K562 (cell line): ENCODE measurements around the gene SPTBN5. TPM values are rescaled to one million over a fixed set of nuclear protein-coding genes. Genes with fewer than 3 reads are reported as not detected.

Experiments
- ATAC-seq: fragments of 200-7000 bp; cut with Tn5 transposase; 3 replicates; pipeline ENCODE4 v1.9.1; 2020; ENCODE audit warnings: moderate library complexity
- BruUV-seq: library from RNA; stranded (reverse); fragments of 400-500 nt; replicated peaks from 2 replicates; lab custom pipeline; 2021; lab: Mats Ljungman, UMichigan
- CTCF ChIA-PET: fragments of 300-600 bp; formaldehyde crosslinking; extraction: SDS; loops from one replicate; lab custom pipeline; 2021; ENCODE audit warnings: low intra/inter-chr PET ratio; lab: Yijun Ruan, JAX
- POLR2A ChIA-PET: fragments of 300-600, 350-650 bp; sonication (Branson Sonifier 250); formaldehyde crosslinking; extraction: SDS; loops from one replicate; lab custom pipeline; 2021; ENCODE audit warnings: antibody characterized with exemption, inconsistent platforms; lab: Yijun Ruan, JAX
- DNase-seq, 4 experiments: peaks; one replicate each; pipeline versions ENCODE4 v3.0.0 to v3.0.0-alpha.2; 2011 to 2018; ENCODE audit warnings: low spot score in 3 of 4, mixed read lengths in 3 of 4; ENCODE audit errors: extremely low read depth in 1 of 4
- FAIRE-seq: peaks from 2 replicates; lab custom pipeline; 2011; peaks lifted over from hg19 to GRCh38; lab: Jason Lieb, UNC
- H2AFZ ChIP-seq: 2 replicates; pipeline ENCODE4 v1.6.0; 2011; ENCODE audit warnings: low read depth, low read length, control low read depth, inconsistent platforms
- H3K27ac ChIP-seq: fragments of 200-600 bp; 3 replicates; pipeline ENCODE4 v1.8.0; 2011; ENCODE audit warnings: low read depth, mild to moderate bottlenecking, control low read depth, inconsistent platforms, low read length, moderate library complexity, mixed read lengths; ENCODE audit errors: extremely low read depth
- H3K27me3 ChIP-seq, 2 experiments: fragments of 300-600 bp in 1 of 2; 2 replicates in 1 of 2; 3 replicates in 1 of 2; pipeline versions ENCODE4 v1.6.0 to v1.8.0; 2011; ENCODE audit warnings: inconsistent platforms in 2 of 2, low read length in 2 of 2, mild to moderate bottlenecking in 1 of 2, mixed read lengths in 1 of 2, moderate library complexity in 1 of 2; ENCODE audit not compliant: control insufficient read depth in 2 of 2, insufficient read depth in 2 of 2
- H3K36me3 ChIP-seq: fragments of 300-600 bp; 3 replicates; pipeline ENCODE4 v1.8.0; 2011; ENCODE audit warnings: mild to moderate bottlenecking, low read length, inconsistent platforms; ENCODE audit not compliant: control insufficient read depth, insufficient read depth
- H3K4me1 ChIP-seq, 2 experiments: fragments of 200-600 bp in 1 of 2; replicated peaks in 1 of 2; 2 replicates in 1 of 2; 3 replicates in 1 of 2; pipeline versions ENCODE4 v1.5.1 to v1.8.0; 2011; ENCODE audit warnings: inconsistent platforms in 2 of 2, low read length in 2 of 2, mild to moderate bottlenecking in 1 of 2, mixed read lengths in 1 of 2, moderate library complexity in 1 of 2; ENCODE audit not compliant: control insufficient read depth in 2 of 2, insufficient read depth in 2 of 2
- H3K4me2 ChIP-seq: 2 replicates; pipeline ENCODE4 v1.6.1; 2011; ENCODE audit warnings: low read length, control low read depth, inconsistent platforms, mixed read lengths; ENCODE audit not compliant: insufficient read depth
- H3K4me3 ChIP-seq: fragments of 200-600 bp; sonication (generic), shearing (Covaris generic); 2 replicates; pipeline ENCODE4 v1.5.1; 2016; ENCODE audit warnings: control low read depth, inconsistent platforms
- H3K79me2 ChIP-seq: fragments of 200-600 bp; 3 replicates; pipeline ENCODE4 v1.8.0; 2011; ENCODE audit warnings: low read length, inconsistent platforms; ENCODE audit not compliant: control insufficient read depth, insufficient read depth
- H3K9ac ChIP-seq, 2 experiments: 2 replicates each; pipeline versions ENCODE4 v1.6.0 to v1.6.1; 2011; ENCODE audit warnings: low read depth in 2 of 2, low read length in 2 of 2, control low read depth in 1 of 2, inconsistent platforms in 1 of 2, mild to moderate bottlenecking in 1 of 2, mixed read lengths in 1 of 2; ENCODE audit not compliant: insufficient read depth in 1 of 2
- H3K9me1 ChIP-seq: one replicate; pipeline ENCODE4 v1.6.0; 2011; ENCODE audit warnings: inconsistent platforms, mild to moderate bottlenecking, low read length, moderate library complexity; ENCODE audit not compliant: control insufficient read depth, insufficient read depth
- H3K9me3 ChIP-seq: replicated peaks from 2 replicates; pipeline ENCODE4 v1.5.1; 2011; ENCODE audit warnings: low read depth, low read length, inconsistent platforms; ENCODE audit not compliant: control insufficient read depth, insufficient read depth
- H4K20me1 ChIP-seq: replicated peaks from 2 replicates; pipeline ENCODE4 v1.6.1; 2011; ENCODE audit warnings: low read length, inconsistent platforms, mixed read lengths; ENCODE audit not compliant: control insufficient read depth, insufficient read depth
- GATAD2B ChIP-seq: fragments of 450-650 bp; IDR thresholded peaks from 2 replicates; pipeline ENCODE4 v1.6.1; 2017; ENCODE audit warnings: mild to moderate bottlenecking, borderline replicate concordance
- NCOA6 ChIP-seq: fragments of 450-650 bp; IDR thresholded peaks from 2 replicates; pipeline ENCODE4 v1.6.1; 2017; ENCODE audit warnings: mild to moderate bottlenecking
- POLR2B ChIP-seq: fragments of 450-650 bp; IDR thresholded peaks from 2 replicates; pipeline ENCODE4 v1.6.1; 2018; ENCODE audit warnings: low read depth; ENCODE audit not compliant: partially characterized antibody
- YY1 ChIP-seq, 3 experiments: IDR thresholded peaks; 2 replicates each; pipeline ENCODE4 v1.6.1; 2011; ENCODE audit warnings: low read length in 2 of 3, mild to moderate bottlenecking in 2 of 3, moderate library complexity in 2 of 3, borderline replicate concordance in 1 of 3, control low read depth in 1 of 3, low read depth in 1 of 3; ENCODE audit not compliant: insufficient read depth in 3 of 3, insufficient replicate concordance in 2 of 3, control insufficient read depth in 1 of 3, insufficient read length in 1 of 3; ENCODE audit errors: extremely low read depth in 1 of 3
- WGBS: fragments of 100-300 bp; shearing (Covaris generic); methylation state at CpG from one replicate; pipeline ENCODE4 v1.1.6; 2016; ENCODE audit warnings: low coverage, mixed read lengths; ENCODE audit not compliant: insufficient coverage; ENCODE audit errors: missing lambda C conversion rate; 5-methylcytosine and 5-hydroxymethylcytosine counted together
- in situ Hi-C: fragments of 300-500 bp; cut with MboI; formaldehyde crosslinking; loops from 4 replicates; pipeline ENCODE4 v1.15.0; 2018; ENCODE audit warnings: inconsistent platforms, mixed read lengths
- intact Hi-C: fragments of 100-400 bp; cut with micrococcal nuclease; formaldehyde crosslinking; loops from 2 replicates; pipeline ENCODE4 v1.14.2; 2022
- polyA plus RNA-seq, 8 experiments: library from polyadenylated mRNA; depleted of rRNA in 4 of 8; stranded (reverse) in 5 of 8; unstranded in 3 of 8; fragments of >200 nt; fragmentation: Nextera tagmentation in 2 of 8; fragmentation: Illumina TruSeq in 1 of 8; extraction: Ambion mirVana in 2 of 8; extraction: Trizol in 1 of 8; gene quantifications; 2 replicates each; pipeline versions ENCODE4 v1.2.1 to v1.2.3, GENCODE V29; 2011 to 2014; ENCODE audit warnings: inconsistent platforms in 1 of 8, missing spikeins in 1 of 8
- total RNA-seq, 7 experiments: library from RNA; depleted of rRNA in 6 of 7; stranded (reverse); fragments of >200 nt in 6 of 7; fragmentation: Illumina TruSeq in 2 of 7; extraction: Trizol in 2 of 7; gene quantifications; 2 replicates each; pipeline versions ENCODE4 v1.2.1 to v1.2.3, GENCODE V29; 2011 to 2021; ENCODE audit warnings: low replicate concordance in 1 of 7

The SPTBN5 gene
- total and polyA plus RNA-seq, 9 of the 15 experiments (the other 6 are each of a cell fraction or from before 2014, with no cell fraction given), result 0.02 TPM; not detected in 8

DNA sequence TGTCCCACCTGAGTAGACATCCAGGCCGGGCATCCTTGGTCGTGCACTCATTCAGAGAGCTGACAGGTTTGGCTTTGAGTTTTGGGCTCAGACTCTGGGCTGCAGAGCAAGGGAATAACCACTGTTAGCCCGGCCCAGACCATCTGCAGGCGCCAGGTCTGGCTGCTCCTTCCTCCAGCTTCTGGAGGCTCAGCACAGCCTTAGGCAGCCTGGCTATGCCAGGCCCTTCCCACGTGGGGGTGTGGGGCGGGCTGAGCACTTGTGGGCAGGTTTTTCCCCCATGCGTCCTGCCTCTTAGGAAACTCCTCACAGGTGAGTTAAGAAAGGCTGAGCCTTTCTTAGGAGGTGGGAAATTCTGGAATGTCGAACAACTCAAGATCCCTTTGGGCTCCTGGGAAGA, 44.0 kb downstream of the SPTBN5 start:
- no peak for DNase-seq
- peaks cover 9% of the 10 kb centered on the region for H4K20me1 ChIP-seq
- H3K4me1 ChIP-seq, result peaks cover 0 to 22% of the 10 kb centered on the region in 2 experiments; a peak in 1 of 5 replicates
- H3K9me1 ChIP-seq, result no peaks in the 10 kb centered on the region
- H3K9ac ChIP-seq, result no peak overlapping the region
- intact Hi-C loops, result no loop called here
- in situ Hi-C loops, result no loop called here
- CTCF ChIA-PET, result no interaction called here
- no peaks in the 10 kb centered on the region for H3K79me2 ChIP-seq
- FAIRE-seq, result no peak
- H3K27ac ChIP-seq, result no peak overlapping the region
- no peaks in the 10 kb centered on the region for H3K9me3 ChIP-seq
- BruUV-seq, result no TSS peak
- no peak overlapping the region for H3K4me2 ChIP-seq
- no peak overlapping the region for H2AFZ ChIP-seq
- POLR2A ChIA-PET, result interaction anchor here (1.1 to 2.0 kb wide), 2 partner anchors 11 to 15 kb away, joined by 3 to 9 read pairs; partner anchors contain the start of gene PLA2G4B
- no peak for ATAC-seq
- TF ChIP-seq YY1 (IDR thresholded peaks at IDR 0.05; ENCODE audit: borderline replicate concordance in 1 of 3, control insufficient read depth in 1 of 3, extremely low read depth in 1 of 3, insufficient read depth in 3 of 3, insufficient read length in 1 of 3, insufficient replicate concordance in 2 of 3, low read depth in 1 of 3, low read length in 2 of 3), result no peak
- TF ChIP-seq NCOA6, result no peak
- H3K27me3 ChIP-seq, result peaks cover 26 to 45% of the 10 kb centered on the region in 2 experiments; a peak in 4 of 5 replicates
- no peak overlapping the region for H3K4me3 ChIP-seq
- H3K36me3 ChIP-seq, result peaks cover 5% of the 10 kb centered on the region; the same call in 1 of the 3 replicates
- WGBS, result 10% methylated on average over 7 of the region's 8 CpGs

DNA sequence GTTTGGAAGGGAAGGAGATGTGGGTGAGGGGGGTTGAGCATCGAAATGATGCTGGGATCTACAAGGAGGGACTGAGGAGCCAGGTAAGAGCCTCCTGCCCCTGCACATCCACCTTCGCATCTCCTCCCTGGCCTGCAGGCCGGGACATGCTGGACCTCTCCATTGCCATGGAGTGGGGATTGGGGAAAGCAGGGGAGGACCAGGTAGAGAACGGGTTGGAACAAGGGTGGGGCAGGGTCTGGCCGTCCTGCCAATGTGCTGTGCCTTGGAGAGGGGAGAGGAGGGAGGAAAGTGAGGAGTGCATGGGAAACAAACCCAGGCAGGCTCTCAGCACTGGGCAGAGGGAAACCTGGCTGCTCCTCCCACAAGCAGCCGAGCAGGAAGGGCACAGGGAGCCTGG, 44.6 kb downstream of the SPTBN5 start:
- H3K27ac ChIP-seq, result no peak overlapping the region
- H3K4me2 ChIP-seq, result no peak overlapping the region
- ATAC-seq, result no peak
- H3K36me3 ChIP-seq, result peaks cover 5% of the 10 kb centered on the region; the same call in 1 of the 3 replicates
- H4K20me1 ChIP-seq, result peaks cover 9% of the 10 kb centered on the region
- no peaks in the 10 kb centered on the region for H3K9me3 ChIP-seq
- no peak for DNase-seq
- ChIA-PET POLR2A (no interaction called here), CTCF (no interaction called here)
- no TSS peak for BruUV-seq
- no peak overlapping the region for H2AFZ ChIP-seq
- no peak for FAIRE-seq
- intact Hi-C loops (no loop called here), in situ Hi-C loops (no loop called here)
- TF ChIP-seq POLR2B, result peak; percentile 29
- no peak for TF ChIP-seq GATAD2B
- WGBS, result 22% methylated on average over 6 of the region's 6 CpGs
- H3K9me1 ChIP-seq, result no peaks in the 10 kb centered on the region
- H3K4me3 ChIP-seq, result no peak overlapping the region
- H3K9ac ChIP-seq, result no peak overlapping the region
- peaks cover 20 to 39% of the 10 kb centered on the region in 2 experiments; a peak in 4 of 5 replicates for H3K27me3 ChIP-seq
- H3K79me2 ChIP-seq, result no peaks in the 10 kb centered on the region
- peaks cover 0 to 22% of the 10 kb centered on the region in 2 experiments; a peak in 1 of 5 replicates for H3K4me1 ChIP-seq
